NCI-H2029 treated with DMSO at 0.1 percent for 48 hours (cell line): ENCODE data around the gene NTF3.

Experiments
- DNase-seq: peaks from one replicate; lab custom pipeline; 2025; lab: John Stamatoyannopoulos, UW

The NTF3 gene

GRCh38 chr12:5511256-5511643, 79.3 kb downstream of the NTF3 start:
- no peak for DNase-seq

- DNase-seq = no peak
Observed at GRCh38 chr12:5511644-5512600, 80.0 kb downstream of the NTF3 start.

- DNase-seq = no peak
Observed at GRCh38 chr12:5512601-5512970, 80.7 kb downstream of the NTF3 start.

- no peak for DNase-seq
Observed at GRCh38 chr12:5513406-5513805, 81.5 kb downstream of the NTF3 start.

- no peak for DNase-seq
Observed at GRCh38 chr12:5514016-5514415, 82.1 kb downstream of the NTF3 start.

GRCh38 chr12:5514545-5514944, 82.6 kb downstream of the NTF3 start:
- no peak for DNase-seq

GRCh38 chr12:5515458-5515857, 83.5 kb downstream of the NTF3 start:
- DNase-seq = no peak

GRCh38 chr12:5516371-5517241, 84.7 kb downstream of the NTF3 start:
- no peak for DNase-seq

- no peak for DNase-seq
Observed at GRCh38 chr12:5518584-5519365, 86.9 kb downstream of the NTF3 start.

- no peak for DNase-seq
Observed at GRCh38 chr12:5520037-5520436, 88.1 kb downstream of the NTF3 start.

- DNase-seq = no peak
Observed at GRCh38 chr12:5520831-5521230, 88.9 kb downstream of the NTF3 start.

GRCh38 chr12:5521456-5522325, 89.8 kb downstream of the NTF3 start:
- DNase-seq = no peak

GRCh38 chr12:5522432-5523335, 90.8 kb downstream of the NTF3 start:
- no peak for DNase-seq

- DNase-seq = no peak
Observed at GRCh38 chr12:5523396-5524115, 91.6 kb downstream of the NTF3 start.

GRCh38 chr12:5524116-5524768, 92.3 kb downstream of the NTF3 start:
- DNase-seq = no peak

GRCh38 chr12:5524769-5525436, 93.0 kb downstream of the NTF3 start:
- DNase-seq = no peak

GRCh38 chr12:5525783-5526367, 94.0 kb downstream of the NTF3 start:
- DNase-seq = no peak

- no peak for DNase-seq
Observed at GRCh38 chr12:5533368-5533767, 101.5 kb downstream of the NTF3 start.
